Activated B cell treated with CpG ODN at 0.5 μM for 24 hours (primary cell): Measurements from ENCODE around the gene TTC33. TPM values are rescaled to one million over a fixed set of nuclear protein-coding genes. Genes with fewer than 3 reads are reported as not detected.

ENCODE experiments used
- ATAC-seq: fragments of 200-7000 bp; cut with Tn5 transposase; one replicate; pipeline ENCODE4 v1.10.0; 2021; ENCODE audit warnings: low read depth, mild to moderate bottlenecking, moderate library complexity
- CTCF ChIA-PET: fragments of 350-600 bp; sonication (Branson Sonifier 250); formaldehyde crosslinking; loops from one replicate; lab custom pipeline; 2021; ENCODE audit warnings: antibody characterized with exemption; lab: Charles Lee
- POLR2A ChIA-PET: fragments of 350-600 bp; sonication (Branson Sonifier 250); formaldehyde crosslinking; loops from one replicate; lab custom pipeline; 2021; ENCODE audit warnings: antibody characterized with exemption; lab: Charles Lee
- DNase-seq: peaks from one replicate; pipeline ENCODE4 v3.0.0; 2022
- H3K27ac Mint-ChIP-seq: one replicate; pipeline ENCODE4 v1.8.0; 2020; ENCODE audit warnings: mixed read lengths
- H3K27me3 Mint-ChIP-seq: one replicate; pipeline ENCODE4 v1.8.0; 2021; ENCODE audit warnings: mixed read lengths
- H3K36me3 Mint-ChIP-seq: one replicate; pipeline ENCODE4 v1.8.0; 2021; ENCODE audit warnings: low read depth, mixed read lengths
- H3K4me1 Mint-ChIP-seq: one replicate; pipeline ENCODE4 v1.8.0; 2021; ENCODE audit warnings: mixed read lengths
- H3K4me3 Mint-ChIP-seq: one replicate; pipeline ENCODE4 v1.8.0; 2020; ENCODE audit warnings: mild to moderate bottlenecking, mixed read lengths
- H3K9me3 Mint-ChIP-seq: one replicate; pipeline ENCODE4 v1.8.0; 2020; ENCODE audit warnings: mixed read lengths
- intact Hi-C: fragments of 100-400 bp; cut with micrococcal nuclease; formaldehyde crosslinking; loops from one replicate; pipeline ENCODE4 v1.15.1; 2024
- total RNA-seq: library from RNA; stranded (reverse); gene quantifications from 2 replicates; pipeline ENCODE4 v1.2.3, GENCODE V29; 2022
- TF ChIP-seq, protein P1 (sequence below): fragments of 200-600 bp; IDR thresholded peaks from one replicate; pipeline ENCODE4 v1.8.0; 2022; ENCODE audit warnings: antibody characterized with exemption, mild to moderate bottlenecking

TTC33 gene
- total RNA-seq, 1 donor from 2014 or later = 9.2 TPM

GRCh38 chr5:40492056-40492455 lies 263.7 kb downstream of the TTC33 start:
- ATAC-seq (no peak), DNase-seq (no peak)
- ChIA-PET CTCF (interaction anchor here (1.3 to 1.9 kb wide), 2 partner anchors 56 to 115 kb away, joined by 4 read pairs; no protein-coding TSS in a partner anchor), POLR2A (interaction anchor here (0.7 kb wide), 1 partner anchor 55 kb away, joined by 10 read pairs; no protein-coding TSS in a partner anchor)
- intact Hi-C loops = no loop called here
- Mint-ChIP-seq H3K9me3 (peaks cover 3% of the 10 kb centered on the region), H3K36me3 (no peaks in the 10 kb centered on the region), H3K27ac (peak overlapping the region; percentile 74), H3K27me3 (no peaks in the 10 kb centered on the region), H3K4me3 (peak overlapping the region; percentile 21), H3K4me1 (peaks cover 60% of the 10 kb centered on the region)
- TF ChIP-seq, protein P1, sequence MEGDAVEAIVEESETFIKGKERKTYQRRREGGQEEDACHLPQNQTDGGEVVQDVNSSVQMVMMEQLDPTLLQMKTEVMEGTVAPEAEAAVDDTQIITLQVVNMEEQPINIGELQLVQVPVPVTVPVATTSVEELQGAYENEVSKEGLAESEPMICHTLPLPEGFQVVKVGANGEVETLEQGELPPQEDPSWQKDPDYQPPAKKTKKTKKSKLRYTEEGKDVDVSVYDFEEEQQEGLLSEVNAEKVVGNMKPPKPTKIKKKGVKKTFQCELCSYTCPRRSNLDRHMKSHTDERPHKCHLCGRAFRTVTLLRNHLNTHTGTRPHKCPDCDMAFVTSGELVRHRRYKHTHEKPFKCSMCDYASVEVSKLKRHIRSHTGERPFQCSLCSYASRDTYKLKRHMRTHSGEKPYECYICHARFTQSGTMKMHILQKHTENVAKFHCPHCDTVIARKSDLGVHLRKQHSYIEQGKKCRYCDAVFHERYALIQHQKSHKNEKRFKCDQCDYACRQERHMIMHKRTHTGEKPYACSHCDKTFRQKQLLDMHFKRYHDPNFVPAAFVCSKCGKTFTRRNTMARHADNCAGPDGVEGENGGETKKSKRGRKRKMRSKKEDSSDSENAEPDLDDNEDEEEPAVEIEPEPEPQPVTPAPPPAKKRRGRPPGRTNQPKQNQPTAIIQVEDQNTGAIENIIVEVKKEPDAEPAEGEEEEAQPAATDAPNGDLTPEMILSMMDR = no peak

GRCh38 chr5:40491644-40492043 lies 264.1 kb downstream of the TTC33 start:
- intact Hi-C loops = loop anchor here (2.0 kb wide), 2 partner anchors 125 to 197 kb away; no protein-coding TSS in a partner anchor
- peak overlapping the region; percentile 74 for H3K27ac Mint-ChIP-seq
- H3K4me1 Mint-ChIP-seq = peaks cover 64% of the 10 kb centered on the region
- no peak for ATAC-seq
- no peaks in the 10 kb centered on the region for H3K36me3 Mint-ChIP-seq
- H3K9me3 Mint-ChIP-seq = peaks cover 3% of the 10 kb centered on the region
- ChIA-PET POLR2A (interaction anchor here (1.8 to 2.1 kb wide), 2 partner anchors 54 to 191 kb away, joined by 6 to 9 read pairs; no protein-coding TSS in a partner anchor), CTCF (interaction anchor here (1.3 to 1.9 kb wide), 2 partner anchors 55 to 115 kb away, joined by 4 read pairs; no protein-coding TSS in a partner anchor)
- DNase-seq = no peak
- peak overlapping the region; percentile 21 for H3K4me3 Mint-ChIP-seq
- H3K27me3 Mint-ChIP-seq = no peaks in the 10 kb centered on the region
- TF ChIP-seq, protein P1 = no peak

DNA sequence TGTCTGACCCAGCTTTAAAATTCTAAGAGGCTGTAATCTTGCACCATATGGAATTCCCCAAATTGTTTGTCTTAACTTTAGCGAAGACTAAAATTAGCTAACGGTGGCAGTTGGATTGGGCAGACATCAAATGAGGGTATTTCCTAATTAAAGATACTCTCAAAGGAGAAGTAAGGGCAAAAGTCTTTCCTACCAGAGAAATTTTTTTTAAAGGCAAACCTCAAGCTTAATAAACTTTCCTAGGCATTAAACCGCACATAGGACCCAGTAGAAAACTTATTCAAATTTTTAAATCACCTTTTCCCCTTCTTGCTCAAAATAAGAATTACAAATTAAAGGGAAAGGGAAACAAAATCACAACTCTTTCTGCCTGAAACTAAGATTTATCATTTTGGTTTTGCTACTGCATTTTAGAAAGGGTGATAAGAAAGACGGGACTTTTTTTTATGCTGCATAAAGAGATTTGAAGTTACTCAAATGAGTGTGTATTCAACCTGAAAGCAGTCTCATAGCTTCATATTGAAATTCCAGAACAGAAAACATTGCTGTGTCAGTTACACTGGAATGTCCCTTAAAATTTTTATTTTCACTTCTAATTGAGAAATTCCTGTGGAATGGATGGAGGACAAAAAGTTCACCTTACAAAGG lies 265.2 kb downstream of the TTC33 start:
- peak overlapping the region; percentile 74 for H3K27ac Mint-ChIP-seq
- CTCF ChIA-PET = interaction anchor here (1.1 to 1.9 kb wide), 4 partner anchors 11 to 190 kb away, joined by 3 to 4 read pairs (median 4); no protein-coding TSS in a partner anchor
- TF ChIP-seq, protein P1 = no peak
- H3K4me3 Mint-ChIP-seq = peak overlapping the region; percentile 75
- peaks cover 3% of the 10 kb centered on the region for H3K9me3 Mint-ChIP-seq
- POLR2A ChIA-PET = interaction anchor here (0.6 to 2.1 kb wide), 9 partner anchors 11 to 209 kb away, joined by 3 to 9 read pairs (median 4); partner anchors contain the start of gene PTGER4
- ATAC-seq (peak; percentile 45), DNase-seq (no peak)
- H3K27me3 Mint-ChIP-seq = no peaks in the 10 kb centered on the region
- intact Hi-C loops = loop anchor here (1.0 to 2.0 kb wide), 6 partner anchors 12 to 457 kb away; partner anchors contain the start of gene PTGER4
- H3K4me1 Mint-ChIP-seq = peaks cover 75% of the 10 kb centered on the region
- H3K36me3 Mint-ChIP-seq = no peaks in the 10 kb centered on the region

DNA sequence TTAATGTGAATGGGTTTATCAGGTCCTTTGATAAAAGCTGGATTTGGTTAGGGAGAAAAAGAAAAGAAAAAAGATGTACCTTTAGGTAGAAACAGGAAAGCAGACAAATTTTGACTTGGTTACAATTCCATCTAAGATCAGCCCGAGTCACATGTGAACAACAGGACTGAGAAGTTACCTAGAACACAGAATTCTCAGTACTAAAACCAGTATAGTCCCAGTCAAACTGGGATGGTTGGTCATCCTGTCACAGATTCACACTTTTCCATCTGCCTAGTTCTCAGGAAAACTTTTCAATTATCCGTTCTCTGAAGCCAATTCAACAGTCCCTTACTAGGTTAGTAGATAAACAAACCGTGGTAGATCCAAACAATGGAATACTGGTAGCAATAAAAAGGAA lies 266.3 kb downstream of the TTC33 start:
- peaks cover 81% of the 10 kb centered on the region for H3K4me1 Mint-ChIP-seq
- H3K27ac Mint-ChIP-seq = peak overlapping the region; percentile 38
- H3K4me3 Mint-ChIP-seq = no peak overlapping the region
- DNase-seq = no peak
- peaks cover 3% of the 10 kb centered on the region for H3K9me3 Mint-ChIP-seq
- TF ChIP-seq, protein P1 = no peak
- H3K27me3 Mint-ChIP-seq = no peaks in the 10 kb centered on the region
- ChIA-PET POLR2A (interaction anchor here (0.9 to 1.0 kb wide), 3 partner anchors 9 to 104 kb away, joined by 3 to 5 read pairs (median 3); no protein-coding TSS in a partner anchor), CTCF (interaction anchor here (0.9 kb wide), 1 partner anchor 8 kb away, joined by 3 read pairs; no protein-coding TSS in a partner anchor)
- intact Hi-C loops = loop anchor here (5.0 to 10.0 kb wide), 3 partner anchors 212 to 1415 kb away; partner anchors contain the start of gene RICTOR
- no peaks in the 10 kb centered on the region for H3K36me3 Mint-ChIP-seq
- ATAC-seq = no peak
